ENCODE data around the gene CD2AP. TPM values are rescaled to one million over a fixed set of nuclear protein-coding genes. Genes with fewer than 3 reads are reported as not detected.

Gene CD2AP
- total RNA-seq, 1 donor from 2014 or later: 68.8 TPM

GRCh38 chr6:47512872-47513271, 35.3 kb downstream of the CD2AP start:
- peaks cover 92% of the 10 kb centered on the region for H3K79me2 ChIP-seq (ENCODE audit: insufficient read depth, low read length)
- H3K36me3 Mint-ChIP-seq (ENCODE audit: low read depth, unreplicated experiment): peaks cover 20% of the 10 kb centered on the region
- no peak overlapping the region for H3K27ac Mint-ChIP-seq (ENCODE audit: unreplicated experiment)
- no peak overlapping the region for H3K9ac ChIP-seq (ENCODE audit: low read length)
- peaks cover 3% of the 10 kb centered on the region for H3K36me3 ChIP-seq (ENCODE audit: insufficient read depth, low read length)
- no peaks in the 10 kb centered on the region for H3K9me3 ChIP-seq (ENCODE audit: insufficient read depth, low read depth, low read length)
- no peak overlapping the region for H2AFZ ChIP-seq (ENCODE audit: low read depth, low read length)
- peaks cover 54% of the 10 kb centered on the region for H4K20me1 ChIP-seq (ENCODE audit: insufficient read depth, low read length)
- TF ChIP-seq EZH2 (IDR thresholded peaks at IDR 0.05; ENCODE audit: insufficient read depth, low read length) (no peak), CTCF (IDR thresholded peaks at IDR 0.05; ENCODE audit: insufficient read depth, low read depth, low read length) (no peak)
- no peaks in the 10 kb centered on the region for H3K4me1 ChIP-seq (ENCODE audit: insufficient read depth, low read length)
- DNase-seq (ENCODE audit: low read depth) (no peak), FAIRE-seq (no peak)
- no peak overlapping the region for H3K27ac ChIP-seq (ENCODE audit: low read depth, low read length)
- H3K4me3 Mint-ChIP-seq (ENCODE audit: unreplicated experiment): no peak overlapping the region
- no peak overlapping the region for H3K4me3 ChIP-seq (ENCODE audit: insufficient read depth, low read depth, low read length)
- H3K4me1 Mint-ChIP-seq (ENCODE audit: low read depth, unreplicated experiment): no peaks in the 10 kb centered on the region
- peaks cover 2% of the 10 kb centered on the region for H3K9me3 Mint-ChIP-seq (ENCODE audit: unreplicated experiment)
- H3K4me2 ChIP-seq (ENCODE audit: low read length): no peak overlapping the region
- no peaks in the 10 kb centered on the region for H3K27me3 ChIP-seq (ENCODE audit: insufficient read depth, low read length)
- no peaks in the 10 kb centered on the region for H3K27me3 Mint-ChIP-seq (ENCODE audit: low read depth, unreplicated experiment)

- Mint-ChIP-seq H3K36me3 (ENCODE audit: low read depth, unreplicated experiment) (peaks cover 5% of the 10 kb centered on the region), H3K27ac (ENCODE audit: unreplicated experiment) (no peak overlapping the region), H3K27me3 (ENCODE audit: low read depth, unreplicated experiment) (no peaks in the 10 kb centered on the region), H3K9me3 (ENCODE audit: unreplicated experiment) (no peaks in the 10 kb centered on the region), H3K4me3 (ENCODE audit: unreplicated experiment) (no peak overlapping the region), H3K4me1 (ENCODE audit: low read depth, unreplicated experiment) (peaks cover 14% of the 10 kb centered on the region)
- no peak overlapping the region for H3K4me2 ChIP-seq (ENCODE audit: low read length)
- no peaks in the 10 kb centered on the region for H3K9me3 ChIP-seq (ENCODE audit: insufficient read depth, low read depth, low read length)
- no peaks in the 10 kb centered on the region for H3K4me1 ChIP-seq (ENCODE audit: insufficient read depth, low read length)
- FAIRE-seq (no peak), DNase-seq (ENCODE audit: low read depth) (no peak)
- no peak overlapping the region for H3K4me3 ChIP-seq (ENCODE audit: insufficient read depth, low read depth, low read length)
- TF ChIP-seq EZH2 (IDR thresholded peaks at IDR 0.05; ENCODE audit: insufficient read depth, low read length) (no peak), CTCF (IDR thresholded peaks at IDR 0.05; ENCODE audit: insufficient read depth, low read depth, low read length) (no peak)
- no peak overlapping the region for H3K9ac ChIP-seq (ENCODE audit: low read length)
- no peaks in the 10 kb centered on the region for H3K36me3 ChIP-seq (ENCODE audit: insufficient read depth, low read length)
- no peaks in the 10 kb centered on the region for H3K27me3 ChIP-seq (ENCODE audit: insufficient read depth, low read length)
- peaks cover 64% of the 10 kb centered on the region for H4K20me1 ChIP-seq (ENCODE audit: insufficient read depth, low read length)
- H3K27ac ChIP-seq (ENCODE audit: low read depth, low read length): no peak overlapping the region
- H3K79me2 ChIP-seq (ENCODE audit: insufficient read depth, low read length): peaks cover 97% of the 10 kb centered on the region
- H2AFZ ChIP-seq (ENCODE audit: low read depth, low read length): no peak overlapping the region
Measured at GRCh38 chr6:47519279-47519678, 41.7 kb downstream of the CD2AP start.

GRCh38 chr6:47520282-47520681, 42.7 kb downstream of the CD2AP start:
- no peaks in the 10 kb centered on the region for H3K27me3 ChIP-seq (ENCODE audit: insufficient read depth, low read length)
- H3K79me2 ChIP-seq (ENCODE audit: insufficient read depth, low read length): peaks cover 94% of the 10 kb centered on the region
- no peak overlapping the region for H3K4me3 Mint-ChIP-seq (ENCODE audit: unreplicated experiment)

More at GRCh38 chr6:47520282-47520681, 42.7 kb downstream of the CD2AP start:
- no peak overlapping the region for H2AFZ ChIP-seq (ENCODE audit: low read depth, low read length)
- FAIRE-seq (no peak), DNase-seq (ENCODE audit: low read depth) (no peak)
- no peaks in the 10 kb centered on the region for H3K27me3 Mint-ChIP-seq (ENCODE audit: low read depth, unreplicated experiment)
- no peak overlapping the region for H3K4me3 ChIP-seq (ENCODE audit: insufficient read depth, low read depth, low read length)
- peaks cover 63% of the 10 kb centered on the region for H4K20me1 ChIP-seq (ENCODE audit: insufficient read depth, low read length)
- H3K9me3 Mint-ChIP-seq (ENCODE audit: unreplicated experiment): no peaks in the 10 kb centered on the region
- H3K4me1 ChIP-seq (ENCODE audit: insufficient read depth, low read length): no peaks in the 10 kb centered on the region
- no peak overlapping the region for H3K27ac ChIP-seq (ENCODE audit: low read depth, low read length)
- H3K36me3 ChIP-seq (ENCODE audit: insufficient read depth, low read length): no peaks in the 10 kb centered on the region
- no peak overlapping the region for H3K9ac ChIP-seq (ENCODE audit: low read length)
- peaks cover 20% of the 10 kb centered on the region for H3K4me1 Mint-ChIP-seq (ENCODE audit: low read depth, unreplicated experiment)
- no peak overlapping the region for H3K27ac Mint-ChIP-seq (ENCODE audit: unreplicated experiment)
- no peak overlapping the region for H3K4me2 ChIP-seq (ENCODE audit: low read length)
- no peak for TF ChIP-seq EZH2 (IDR thresholded peaks at IDR 0.05; ENCODE audit: insufficient read depth, low read length)
- no peak for TF ChIP-seq CTCF (IDR thresholded peaks at IDR 0.05; ENCODE audit: insufficient read depth, low read depth, low read length)
- H3K9me3 ChIP-seq (ENCODE audit: insufficient read depth, low read depth, low read length): no peaks in the 10 kb centered on the region
- peaks cover 5% of the 10 kb centered on the region for H3K36me3 Mint-ChIP-seq (ENCODE audit: low read depth, unreplicated experiment)
